ENCODE results near the gene RAP1GAP. TPM values are rescaled to one million over a fixed set of nuclear protein-coding genes. Genes with fewer than 3 reads are reported as not detected.

Gene RAP1GAP
- total RNA-seq, 6 experiments from 2014 or later: 0.07 to 0.19 TPM; not detected in 4

DNA sequence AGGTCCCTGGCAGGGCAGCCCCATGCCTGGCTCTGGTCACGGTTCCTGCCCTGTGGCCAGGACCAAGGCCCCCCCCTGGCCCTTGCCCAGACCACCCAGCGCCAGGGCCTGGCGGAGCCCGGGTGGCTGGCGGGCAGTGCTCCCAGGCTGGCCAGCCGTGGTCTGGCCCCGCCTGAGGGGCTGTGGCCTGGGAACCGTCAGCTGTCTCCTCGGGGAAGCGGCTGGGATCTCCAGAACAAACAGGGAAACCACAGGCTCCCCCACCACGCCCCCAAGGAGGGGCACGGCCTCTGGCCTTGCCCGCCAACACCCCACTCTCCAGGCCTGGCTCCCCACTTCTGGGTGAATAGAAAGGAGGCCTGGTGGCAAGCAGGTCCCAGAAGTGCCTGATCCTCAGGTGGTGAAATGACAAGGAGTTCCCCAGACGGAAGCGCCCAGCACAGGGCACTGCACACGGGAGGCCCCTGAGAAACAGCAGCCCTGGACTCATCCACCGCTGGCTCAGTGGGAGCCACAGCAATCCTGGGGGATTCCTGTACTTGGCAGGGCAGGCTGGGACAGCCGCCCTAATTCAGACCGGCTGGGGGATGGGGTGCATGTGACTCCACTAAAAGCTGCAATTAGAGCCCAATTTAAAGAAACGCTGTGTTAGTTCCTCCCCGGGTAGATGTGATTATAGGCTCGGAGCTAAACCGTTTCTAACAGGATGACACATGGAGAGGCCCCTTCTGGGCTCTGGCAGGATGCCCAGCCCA is 78.9 kb downstream of the RAP1GAP start:
- H3K36me3 Mint-ChIP-seq (ENCODE audit: low read depth): no peaks in the 10 kb centered on the region

DNA sequence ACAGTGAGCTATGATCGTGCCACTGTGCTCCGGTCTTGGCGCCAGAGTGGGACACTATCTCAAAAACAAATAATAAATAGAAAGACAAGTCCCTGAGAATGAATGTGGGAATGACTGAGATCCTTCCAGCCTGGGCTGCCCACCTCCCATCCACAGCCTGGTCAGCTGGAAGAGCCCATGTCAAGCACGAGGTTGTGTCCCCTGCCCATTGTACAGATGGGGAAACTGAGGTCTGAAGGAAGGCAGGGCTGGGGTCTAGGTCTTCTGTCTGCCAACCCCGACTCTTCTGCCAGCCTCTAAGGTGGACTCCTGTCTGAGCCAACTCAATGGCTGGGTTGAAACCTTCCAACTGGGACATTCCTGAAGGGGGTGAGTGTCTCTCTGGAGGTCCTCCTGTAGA is 79.5 kb downstream of the RAP1GAP start:
- Mint-ChIP-seq H3K9me3 (no peaks in the 10 kb centered on the region), H3K36me3 (ENCODE audit: low read depth) (no peaks in the 10 kb centered on the region), H3K27me3 (ENCODE audit: insufficient read depth) (peaks cover 30% of the 10 kb centered on the region), H3K27ac (no peak overlapping the region), H3K4me3 (no peak overlapping the region), H3K4me1 (ENCODE audit: low read depth) (peaks cover 16% of the 10 kb centered on the region)
- DNase-seq: no peak
- TF ChIP-seq, protein P1, sequence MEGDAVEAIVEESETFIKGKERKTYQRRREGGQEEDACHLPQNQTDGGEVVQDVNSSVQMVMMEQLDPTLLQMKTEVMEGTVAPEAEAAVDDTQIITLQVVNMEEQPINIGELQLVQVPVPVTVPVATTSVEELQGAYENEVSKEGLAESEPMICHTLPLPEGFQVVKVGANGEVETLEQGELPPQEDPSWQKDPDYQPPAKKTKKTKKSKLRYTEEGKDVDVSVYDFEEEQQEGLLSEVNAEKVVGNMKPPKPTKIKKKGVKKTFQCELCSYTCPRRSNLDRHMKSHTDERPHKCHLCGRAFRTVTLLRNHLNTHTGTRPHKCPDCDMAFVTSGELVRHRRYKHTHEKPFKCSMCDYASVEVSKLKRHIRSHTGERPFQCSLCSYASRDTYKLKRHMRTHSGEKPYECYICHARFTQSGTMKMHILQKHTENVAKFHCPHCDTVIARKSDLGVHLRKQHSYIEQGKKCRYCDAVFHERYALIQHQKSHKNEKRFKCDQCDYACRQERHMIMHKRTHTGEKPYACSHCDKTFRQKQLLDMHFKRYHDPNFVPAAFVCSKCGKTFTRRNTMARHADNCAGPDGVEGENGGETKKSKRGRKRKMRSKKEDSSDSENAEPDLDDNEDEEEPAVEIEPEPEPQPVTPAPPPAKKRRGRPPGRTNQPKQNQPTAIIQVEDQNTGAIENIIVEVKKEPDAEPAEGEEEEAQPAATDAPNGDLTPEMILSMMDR (IDR thresholded peaks at IDR 0.05): no peak

More for the DNA sequence above, 78.9 kb downstream of the RAP1GAP start:
- TF ChIP-seq, protein P1 (IDR thresholded peaks at IDR 0.05): no peak
- no peak for DNase-seq
- Mint-ChIP-seq H3K4me1 (ENCODE audit: low read depth) (peaks cover 11% of the 10 kb centered on the region), H3K9me3 (no peaks in the 10 kb centered on the region), H3K4me3 (no peak overlapping the region), H3K27ac (no peak overlapping the region), H3K27me3 (ENCODE audit: insufficient read depth) (peaks cover 29% of the 10 kb centered on the region)

DNA sequence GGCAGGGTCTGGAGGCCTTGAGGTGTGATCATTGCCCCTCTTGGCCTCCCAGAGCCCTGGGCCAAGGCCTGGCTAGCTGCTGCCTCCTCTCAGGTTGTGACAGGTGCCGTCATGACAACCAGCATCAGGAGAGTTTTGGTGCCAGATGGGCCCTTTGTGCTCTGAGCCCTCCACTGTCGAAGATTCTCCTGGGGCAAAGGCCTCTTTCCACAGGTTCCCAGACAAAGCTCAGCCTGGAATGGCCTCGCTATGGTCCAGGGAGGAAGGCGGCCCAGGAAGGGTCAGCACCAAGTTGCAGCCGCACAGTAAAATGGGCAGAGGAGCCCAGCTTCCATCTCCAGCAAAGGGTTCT is 81.6 kb downstream of the RAP1GAP start:
- peaks cover 36% of the 10 kb centered on the region for H3K27me3 Mint-ChIP-seq (ENCODE audit: insufficient read depth)
- H3K4me3 Mint-ChIP-seq: no peak overlapping the region
- H3K36me3 Mint-ChIP-seq (ENCODE audit: low read depth): no peaks in the 10 kb centered on the region
- H3K27ac Mint-ChIP-seq: no peak overlapping the region
- DNase-seq: no peak
- TF ChIP-seq, protein P1 (IDR thresholded peaks at IDR 0.05): no peak
- peaks cover 16% of the 10 kb centered on the region for H3K4me1 Mint-ChIP-seq (ENCODE audit: low read depth)
- H3K9me3 Mint-ChIP-seq: no peaks in the 10 kb centered on the region

DNA sequence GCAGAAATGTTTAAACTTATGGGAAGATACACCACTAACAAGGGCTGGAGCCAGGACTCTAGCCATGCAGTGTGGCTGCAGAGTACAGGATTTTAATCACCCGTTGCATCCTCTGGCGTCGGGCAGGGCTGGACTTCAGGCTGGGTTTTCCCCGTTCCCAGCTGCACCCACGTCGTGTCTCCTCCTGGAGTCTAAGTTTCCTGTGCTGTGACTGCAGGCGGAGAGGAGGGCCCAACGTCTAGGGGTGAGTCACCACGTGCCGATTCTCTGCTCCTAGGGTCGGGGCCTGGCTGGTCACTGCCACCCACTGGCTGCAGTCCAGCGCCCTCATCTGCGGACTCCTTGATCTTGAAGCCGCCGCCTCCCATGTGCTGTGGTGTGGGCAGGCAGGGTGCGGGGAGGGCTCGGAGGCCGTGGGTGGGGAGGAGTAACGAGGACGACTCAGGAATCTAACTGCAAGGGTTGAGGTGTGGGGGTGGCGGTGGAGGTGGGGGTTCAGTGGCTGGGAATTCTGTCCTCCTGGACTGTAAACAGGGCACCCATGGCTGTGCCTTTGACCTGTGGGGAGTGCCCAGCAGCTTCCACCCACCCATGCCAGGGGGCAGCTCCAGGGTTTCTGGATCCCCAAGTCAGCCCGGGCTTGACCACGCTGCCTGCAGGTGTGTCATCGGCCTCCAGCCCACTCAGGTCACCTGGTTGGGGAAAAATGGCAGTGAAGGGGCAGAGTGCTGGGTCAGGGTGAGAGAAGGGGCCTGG is 82.1 kb downstream of the RAP1GAP start:
- H3K9me3 Mint-ChIP-seq: no peaks in the 10 kb centered on the region
- H3K4me3 Mint-ChIP-seq: peak overlapping the region; percentile 60

DNA sequence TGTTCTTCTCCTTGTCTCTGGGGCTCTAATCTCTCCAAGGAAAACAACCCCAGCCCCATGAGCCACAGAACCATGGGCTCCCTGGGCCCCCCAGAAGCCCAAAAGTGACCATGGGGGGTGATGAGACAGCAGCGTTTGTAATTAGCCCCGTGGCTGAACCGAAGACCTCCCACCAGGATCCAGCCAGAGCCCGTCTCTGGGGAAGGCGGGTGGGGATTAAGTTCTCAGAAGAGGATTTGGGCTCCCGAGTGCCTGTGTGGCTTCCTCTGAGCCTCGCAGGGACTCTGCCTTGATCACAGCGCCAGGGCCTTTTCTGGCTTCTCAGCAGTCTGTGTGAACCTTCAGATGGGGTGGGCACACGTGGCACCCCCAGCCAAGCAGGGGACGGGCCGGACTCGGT is 82.9 kb downstream of the RAP1GAP start:
- Mint-ChIP-seq H3K9me3 (no peaks in the 10 kb centered on the region), H3K27me3 (ENCODE audit: insufficient read depth) (peaks cover 30% of the 10 kb centered on the region), H3K36me3 (ENCODE audit: low read depth) (no peaks in the 10 kb centered on the region), H3K4me3 (peak overlapping the region; percentile 60; the same call in 1 of the 2 replicates), H3K4me1 (ENCODE audit: low read depth) (peaks cover 16% of the 10 kb centered on the region), H3K27ac (peak overlapping the region; percentile 60; the same call in 1 of the 2 replicates)
- DNase-seq: no peak
- TF ChIP-seq, protein P1 (IDR thresholded peaks at IDR 0.05): no peak

More for the DNA sequence above, 82.1 kb downstream of the RAP1GAP start:
- H3K27me3 Mint-ChIP-seq (ENCODE audit: insufficient read depth): peaks cover 35% of the 10 kb centered on the region
- H3K36me3 Mint-ChIP-seq (ENCODE audit: low read depth): no peaks in the 10 kb centered on the region
- peak overlapping the region; percentile 60; the same call in 1 of the 2 replicates for H3K27ac Mint-ChIP-seq
- H3K4me1 Mint-ChIP-seq (ENCODE audit: low read depth): peaks cover 16% of the 10 kb centered on the region
- TF ChIP-seq, protein P1 (IDR thresholded peaks at IDR 0.05): peak; percentile 26; the same call in 1 of the 2 replicates
- peak; percentile 82 for DNase-seq
